GM06990 (cell line): ENCODE data around the gene SEC61A2.

Source experiments
- DNase-seq: peaks from one replicate; pipeline ENCODE4 v3.0.0-alpha.2; 2011; ENCODE audit not compliant: insufficient read length; ENCODE audit errors: extremely low read depth
- H3K27me3 ChIP-seq: replicated peaks from 2 replicates; pipeline ENCODE4 v1.6.0; 2011; ENCODE audit warnings: low read length; ENCODE audit not compliant: control insufficient read depth, insufficient read depth
- H3K36me3 ChIP-seq: 2 replicates; pipeline ENCODE4 v1.5.1; 2011; ENCODE audit warnings: low read length; ENCODE audit not compliant: control insufficient read depth, insufficient read depth
- H3K4me3 ChIP-seq: replicated peaks from 2 replicates; pipeline ENCODE4 v1.5.1; 2011; ENCODE audit warnings: low read depth, mild to moderate bottlenecking, control low read depth, low read length
- CTCF ChIP-seq: IDR thresholded peaks from 2 replicates; pipeline ENCODE4 v1.5.1; 2011; ENCODE audit warnings: low read length, control low read depth, mild to moderate bottlenecking, inconsistent platforms; ENCODE audit not compliant: insufficient read depth, poor library complexity, severe bottlenecking

SEC61A2 gene

GRCh38 chr10:12194752-12195271 is 65.3 kb downstream of the SEC61A2 start:
- Histone ChIP-seq H3K36me3 (no peaks in the 10 kb centered on the region; the same call in 1 of the 2 replicates), H3K27me3 (no peaks in the 10 kb centered on the region), H3K4me3 (peak overlapping the region; percentile 99)
- peak; percentile 32 for DNase-seq
- no peak for TF ChIP-seq CTCF

- no peaks in the 10 kb centered on the region; the same call in 1 of the 2 replicates for H3K36me3 ChIP-seq
- TF ChIP-seq CTCF = no peak
- no peaks in the 10 kb centered on the region for H3K27me3 ChIP-seq
- no peak for DNase-seq
- peak overlapping the region; percentile 99 for H3K4me3 ChIP-seq
Measured at GRCh38 chr10:12195281-12195602, 65.8 kb downstream of the SEC61A2 start.

GRCh38 chr10:12195603-12196506 is 66.4 kb downstream of the SEC61A2 start, which contains the start of the genes CDC123 and NUDT5:
TSS of gene CDC123 (plus strand) at chr10:12196188. CDS start at chr10:12196246, 58 bp downstream.
TSS of gene NUDT5 (minus strand) at chr10:12195891. CDS start at chr10:12186291, 9,600 bp downstream.
- Histone ChIP-seq H3K27me3 (no peaks in the 10 kb centered on the region), H3K4me3 (peak within 1 kb of the TSS; percentile 99), H3K36me3 (no peaks in the 10 kb centered on the region; the same call in 1 of the 2 replicates)
- DNase-seq = peak; percentile 89
- TF ChIP-seq CTCF = peak; percentile 11

- no peak for DNase-seq
- no peak for TF ChIP-seq CTCF
- peaks cover 3% of the 10 kb centered on the region for H3K36me3 ChIP-seq
- peak overlapping the region; percentile 99 for H3K4me3 ChIP-seq
- no peaks in the 10 kb centered on the region for H3K27me3 ChIP-seq
Measured at GRCh38 chr10:12196531-12197211, 67.2 kb downstream of the SEC61A2 start.

GRCh38 chr10:12198156-12198555 is 68.7 kb downstream of the SEC61A2 start:
- no peaks in the 10 kb centered on the region for H3K27me3 ChIP-seq
- TF ChIP-seq CTCF = no peak
- no peak for DNase-seq
- H3K4me3 ChIP-seq = peak overlapping the region; percentile 99; the same call in 1 of the 2 replicates
- H3K36me3 ChIP-seq = peaks cover 9% of the 10 kb centered on the region
